Sigmoid colon (tissue), 4 donors: ENCODE results near the gene SUPT3H.

Experiments used
- EP300 ChIP-seq, 4 donors: sonication (generic); formaldehyde crosslinking; IDR thresholded peaks; one replicate each; pipeline ENCODE4 v1.6.1; 2017; ENCODE audit warnings: antibody characterized with exemption in 4 of 4
- POLR2A ChIP-seq, 2 donors: fragments of 450-650 bp; IDR thresholded peaks; one replicate each; pipeline ENCODE4 v1.6.1; 2016; ENCODE audit warnings: antibody characterized with exemption in 2 of 2, mild to moderate bottlenecking in 2 of 2, moderate library complexity in 2 of 2
- TF ChIP-seq, protein P1 (sequence below), 4 experiments: fragments of 450-650 bp in 3 of 4; fragments of 200-600 bp in 1 of 4; IDR thresholded peaks; one replicate each; pipeline ENCODE4 v1.5.1; 2016 to 2019; ENCODE audit warnings: antibody characterized with exemption in 4 of 4, mild to moderate bottlenecking in 3 of 4, moderate library complexity in 2 of 4

GRCh38 chr6:45098256-45098655 is 279.5 kb downstream of the SUPT3H start:
- TF ChIP-seq, protein P1, sequence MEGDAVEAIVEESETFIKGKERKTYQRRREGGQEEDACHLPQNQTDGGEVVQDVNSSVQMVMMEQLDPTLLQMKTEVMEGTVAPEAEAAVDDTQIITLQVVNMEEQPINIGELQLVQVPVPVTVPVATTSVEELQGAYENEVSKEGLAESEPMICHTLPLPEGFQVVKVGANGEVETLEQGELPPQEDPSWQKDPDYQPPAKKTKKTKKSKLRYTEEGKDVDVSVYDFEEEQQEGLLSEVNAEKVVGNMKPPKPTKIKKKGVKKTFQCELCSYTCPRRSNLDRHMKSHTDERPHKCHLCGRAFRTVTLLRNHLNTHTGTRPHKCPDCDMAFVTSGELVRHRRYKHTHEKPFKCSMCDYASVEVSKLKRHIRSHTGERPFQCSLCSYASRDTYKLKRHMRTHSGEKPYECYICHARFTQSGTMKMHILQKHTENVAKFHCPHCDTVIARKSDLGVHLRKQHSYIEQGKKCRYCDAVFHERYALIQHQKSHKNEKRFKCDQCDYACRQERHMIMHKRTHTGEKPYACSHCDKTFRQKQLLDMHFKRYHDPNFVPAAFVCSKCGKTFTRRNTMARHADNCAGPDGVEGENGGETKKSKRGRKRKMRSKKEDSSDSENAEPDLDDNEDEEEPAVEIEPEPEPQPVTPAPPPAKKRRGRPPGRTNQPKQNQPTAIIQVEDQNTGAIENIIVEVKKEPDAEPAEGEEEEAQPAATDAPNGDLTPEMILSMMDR (IDR thresholded peaks at IDR 0.05), result no peak
- no peak for TF ChIP-seq POLR2A (IDR thresholded peaks at IDR 0.05)
- no peak for TF ChIP-seq EP300 (IDR thresholded peaks at IDR 0.05)
